GM12801 (cell line): ENCODE measurements around the gene TNIP3.

Experiments
- TF ChIP-seq, protein P1 (sequence below): IDR thresholded peaks from one replicate; pipeline ENCODE4 v1.5.1; 2011; ENCODE audit warnings: control low read depth; ENCODE audit not compliant: insufficient read length; ENCODE audit errors: extremely low read depth

TNIP3 gene

DNA sequence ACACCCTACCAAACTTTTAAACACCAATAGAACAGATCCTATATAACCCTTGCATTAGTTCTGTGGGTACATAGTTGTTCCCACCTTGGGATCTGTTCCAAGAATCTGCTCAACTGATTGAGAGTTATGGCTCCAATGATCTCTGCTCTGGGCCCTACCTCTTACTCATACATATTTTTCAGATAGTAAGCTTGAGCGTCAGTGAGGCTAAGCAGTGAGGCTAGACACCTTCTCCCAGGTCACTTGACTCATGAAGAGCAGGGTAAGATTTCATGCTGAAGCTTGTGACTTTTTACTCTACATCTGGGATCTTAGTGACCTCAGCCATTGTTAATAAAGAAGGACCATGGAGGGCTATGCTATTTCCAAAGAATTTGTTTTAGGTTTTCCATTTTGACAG, 23.1 kb upstream of the TNIP3 start:
- TF ChIP-seq, protein P1, sequence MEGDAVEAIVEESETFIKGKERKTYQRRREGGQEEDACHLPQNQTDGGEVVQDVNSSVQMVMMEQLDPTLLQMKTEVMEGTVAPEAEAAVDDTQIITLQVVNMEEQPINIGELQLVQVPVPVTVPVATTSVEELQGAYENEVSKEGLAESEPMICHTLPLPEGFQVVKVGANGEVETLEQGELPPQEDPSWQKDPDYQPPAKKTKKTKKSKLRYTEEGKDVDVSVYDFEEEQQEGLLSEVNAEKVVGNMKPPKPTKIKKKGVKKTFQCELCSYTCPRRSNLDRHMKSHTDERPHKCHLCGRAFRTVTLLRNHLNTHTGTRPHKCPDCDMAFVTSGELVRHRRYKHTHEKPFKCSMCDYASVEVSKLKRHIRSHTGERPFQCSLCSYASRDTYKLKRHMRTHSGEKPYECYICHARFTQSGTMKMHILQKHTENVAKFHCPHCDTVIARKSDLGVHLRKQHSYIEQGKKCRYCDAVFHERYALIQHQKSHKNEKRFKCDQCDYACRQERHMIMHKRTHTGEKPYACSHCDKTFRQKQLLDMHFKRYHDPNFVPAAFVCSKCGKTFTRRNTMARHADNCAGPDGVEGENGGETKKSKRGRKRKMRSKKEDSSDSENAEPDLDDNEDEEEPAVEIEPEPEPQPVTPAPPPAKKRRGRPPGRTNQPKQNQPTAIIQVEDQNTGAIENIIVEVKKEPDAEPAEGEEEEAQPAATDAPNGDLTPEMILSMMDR = no peak

DNA sequence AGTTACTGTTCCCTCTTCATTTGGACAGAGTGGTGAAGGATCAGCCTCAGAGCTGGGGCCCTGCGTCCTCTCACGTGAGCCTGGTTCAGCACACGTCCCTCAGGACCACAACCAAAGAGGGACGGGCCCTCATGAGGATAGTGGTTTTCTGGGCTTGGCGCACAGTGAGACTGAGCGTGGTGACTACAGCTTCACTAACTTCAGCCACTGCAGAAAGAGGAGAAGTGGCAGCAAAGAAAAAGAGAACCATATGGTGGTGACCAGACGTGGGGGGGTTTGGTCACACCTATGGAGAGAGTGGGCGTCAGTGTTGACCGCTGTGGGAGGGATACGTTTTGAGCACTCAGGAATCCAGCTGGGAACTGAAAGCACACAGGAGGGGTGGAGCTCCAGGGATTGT, 21.8 kb upstream of the TNIP3 start:
- TF ChIP-seq, protein P1 = no peak

DNA sequence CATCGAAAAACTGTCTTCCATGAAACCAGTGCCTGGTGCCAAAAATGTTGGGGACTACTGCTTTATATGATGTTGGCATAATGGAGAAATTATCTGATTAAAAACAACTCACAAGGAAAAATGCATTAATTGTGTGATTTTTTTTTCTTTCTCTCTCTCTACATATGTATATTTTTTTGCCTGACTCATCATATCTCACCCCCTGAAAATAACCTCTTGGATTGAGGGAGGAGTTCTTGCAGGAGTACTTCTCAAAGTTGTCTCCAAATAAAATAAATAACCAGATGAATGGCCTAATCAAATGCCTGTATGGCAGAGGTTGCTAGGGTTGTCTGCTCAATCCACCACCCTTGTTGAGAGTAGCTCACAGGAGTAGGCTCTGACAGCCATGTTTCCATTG, 19.9 kb upstream of the TNIP3 start:
- TF ChIP-seq, protein P1 = no peak

DNA sequence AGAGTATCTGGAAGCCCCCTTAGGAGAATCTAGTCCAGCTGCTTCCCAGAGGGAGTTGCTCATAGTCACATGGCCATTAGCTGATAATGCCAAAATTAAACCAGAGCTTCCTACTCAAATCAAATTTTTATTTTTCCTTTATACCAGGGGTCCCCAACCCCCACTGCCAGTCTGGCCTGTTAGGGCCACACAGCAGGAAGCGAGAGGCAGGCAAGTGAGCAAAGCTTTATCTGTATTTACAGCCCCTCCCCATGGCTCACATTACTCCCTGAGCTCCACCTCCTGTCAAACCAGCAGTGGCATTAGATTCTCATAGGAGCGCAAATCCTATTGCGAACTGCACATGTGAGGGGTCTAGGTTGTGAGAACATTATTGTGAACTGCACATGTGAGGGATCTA, 19.2 kb upstream of the TNIP3 start:
- TF ChIP-seq, protein P1 = no peak

DNA sequence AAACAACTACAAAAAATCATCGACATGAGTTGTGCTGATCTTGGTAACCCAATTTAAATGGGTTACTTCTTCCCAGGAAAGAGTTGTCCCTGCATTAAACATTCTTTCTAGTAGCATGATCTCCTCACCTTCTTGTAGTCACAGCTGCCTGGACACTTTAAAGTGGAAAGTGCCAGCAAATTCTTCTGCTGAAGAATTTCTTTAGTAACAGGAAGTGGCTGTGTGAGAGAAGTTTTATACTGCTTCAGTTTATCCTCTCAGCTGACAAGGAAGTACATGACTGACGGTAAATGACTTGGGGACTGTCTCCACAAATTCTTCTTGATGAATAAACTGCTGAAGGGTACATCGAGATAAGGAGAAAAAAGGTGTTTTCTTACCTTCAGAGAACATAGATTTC, 18.2 kb upstream of the TNIP3 start:
- TF ChIP-seq, protein P1 = no peak

DNA sequence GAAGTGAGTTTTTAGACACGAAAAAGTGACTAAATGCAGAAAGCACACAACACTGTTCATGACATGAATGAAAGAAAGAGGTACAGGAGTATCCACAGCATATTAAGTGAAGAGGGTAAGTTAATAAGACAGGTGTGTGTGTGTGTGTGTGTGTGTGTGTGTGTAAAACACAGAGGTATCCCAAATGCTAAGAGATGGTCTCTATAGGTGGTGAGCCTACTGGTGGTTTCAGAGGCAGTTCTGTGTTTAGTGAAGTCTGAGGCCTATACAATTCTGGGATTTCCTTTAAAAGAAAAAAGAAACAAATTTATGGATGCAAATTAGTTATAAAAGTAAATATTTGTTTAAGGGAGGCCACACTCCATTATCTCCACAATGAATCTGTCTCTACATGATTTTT, 17.4 kb upstream of the TNIP3 start:
- TF ChIP-seq, protein P1 = no peak

DNA sequence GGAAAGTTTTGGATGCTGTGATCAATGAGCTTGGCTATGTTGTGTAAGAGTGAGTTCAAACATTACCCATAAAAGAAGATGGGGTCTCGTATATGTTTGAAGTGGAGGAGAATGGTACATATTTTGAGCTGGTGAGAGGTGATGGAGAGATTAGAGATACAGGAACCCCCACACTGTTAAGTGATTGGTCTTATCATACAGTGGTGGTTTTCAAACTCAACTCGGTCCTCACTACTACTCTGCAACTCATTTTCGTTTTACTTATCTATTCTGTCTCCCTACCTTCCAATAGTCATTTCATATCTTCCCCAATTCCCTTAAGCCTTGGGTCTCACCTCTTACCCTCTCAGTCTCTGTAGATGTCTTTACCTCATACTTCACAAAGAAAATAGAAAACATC, 16.4 kb upstream of the TNIP3 start:
- TF ChIP-seq, protein P1 = no peak
